NCI-H510A (cell line): ENCODE measurements around the gene FOXN3.

Experiments
- DNase-seq: peaks from one replicate; lab custom pipeline; 2025; lab: John Stamatoyannopoulos, UW

Gene FOXN3

DNA sequence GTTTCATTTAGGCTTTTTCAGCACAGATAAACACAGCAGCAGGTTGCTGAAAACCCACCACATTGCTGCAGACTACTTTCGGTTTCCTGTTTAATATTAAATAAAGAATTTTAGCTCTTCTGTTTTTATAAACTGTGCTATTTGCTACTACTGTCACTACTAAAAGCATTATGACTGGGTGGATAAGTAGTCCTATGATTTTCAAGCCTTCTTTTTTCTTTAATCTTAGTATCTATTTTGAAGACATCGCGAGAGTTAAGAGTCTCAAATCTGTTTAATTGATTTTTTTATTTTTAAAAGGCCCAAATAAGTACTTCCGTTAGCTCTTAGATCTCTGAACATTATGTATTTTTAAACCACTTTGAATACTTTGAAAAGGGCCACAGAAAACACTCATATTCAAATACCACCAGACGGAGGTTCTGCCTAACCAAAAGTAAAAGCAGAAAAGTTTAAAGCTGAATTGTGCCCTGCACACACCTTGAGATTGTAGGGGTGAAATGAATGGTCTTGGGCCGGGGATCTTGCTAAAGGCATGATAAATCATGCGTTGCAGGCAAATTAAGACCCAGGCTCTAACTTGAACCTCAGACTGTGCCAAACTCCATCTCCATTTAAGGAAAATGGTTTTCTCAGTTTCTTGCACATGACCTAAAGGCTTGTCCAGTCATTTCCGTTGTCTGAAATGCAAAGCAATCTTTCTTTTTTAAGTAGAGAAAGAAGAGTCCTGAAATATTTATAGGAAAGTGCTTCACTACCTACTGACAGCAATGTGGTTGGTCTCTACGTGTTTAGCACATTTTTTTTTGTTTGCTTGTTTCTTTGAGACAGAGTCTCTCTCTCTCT is 13.6 kb upstream of the FOXN3 start:
- no peak for DNase-seq

DNA sequence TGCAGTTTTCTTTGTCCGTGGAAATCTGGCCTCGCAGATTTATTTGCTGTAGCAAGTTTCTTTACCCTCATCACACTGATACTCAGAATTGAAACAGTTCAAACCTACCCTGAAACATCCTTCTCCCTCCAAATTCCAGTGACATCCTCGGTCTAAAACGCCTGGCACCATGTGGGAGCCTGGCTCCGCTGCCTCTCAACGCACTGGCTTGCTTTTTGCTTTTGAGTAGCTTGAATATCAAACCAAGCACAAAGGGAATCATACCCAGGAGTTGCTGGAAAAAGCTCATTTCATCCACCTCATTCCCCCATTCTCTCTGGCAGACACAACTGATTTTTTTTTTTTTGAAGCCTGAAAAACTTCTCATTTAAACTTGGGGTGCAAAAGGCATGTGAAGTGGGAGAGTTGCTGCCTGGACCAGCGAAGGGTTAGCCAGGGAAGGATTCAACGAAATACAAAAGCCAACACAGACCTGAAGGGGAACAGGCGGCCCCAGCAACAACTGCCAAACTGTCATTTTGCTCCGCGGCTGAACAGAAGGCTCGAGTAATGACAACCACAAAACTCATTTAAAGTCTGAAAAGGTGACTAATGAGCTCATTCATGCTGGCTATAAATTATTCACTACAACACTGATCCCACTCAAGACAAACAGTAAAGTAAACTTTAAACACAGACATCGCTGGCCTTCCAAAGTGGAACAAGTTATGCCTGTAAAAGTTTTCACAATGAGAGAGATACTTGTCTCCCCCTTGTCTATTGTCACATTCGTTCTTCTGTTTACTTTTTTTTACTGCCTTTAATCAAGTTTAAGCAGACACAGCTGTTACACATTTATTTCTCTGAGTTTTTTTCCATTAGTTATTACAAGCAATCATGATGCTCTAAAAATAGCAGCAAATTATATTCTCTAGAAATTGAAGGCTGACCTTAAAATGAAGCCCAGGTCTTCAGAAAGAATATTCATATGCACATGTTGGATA is 12.5 kb upstream of the FOXN3 start:
- DNase-seq = no peak

DNA sequence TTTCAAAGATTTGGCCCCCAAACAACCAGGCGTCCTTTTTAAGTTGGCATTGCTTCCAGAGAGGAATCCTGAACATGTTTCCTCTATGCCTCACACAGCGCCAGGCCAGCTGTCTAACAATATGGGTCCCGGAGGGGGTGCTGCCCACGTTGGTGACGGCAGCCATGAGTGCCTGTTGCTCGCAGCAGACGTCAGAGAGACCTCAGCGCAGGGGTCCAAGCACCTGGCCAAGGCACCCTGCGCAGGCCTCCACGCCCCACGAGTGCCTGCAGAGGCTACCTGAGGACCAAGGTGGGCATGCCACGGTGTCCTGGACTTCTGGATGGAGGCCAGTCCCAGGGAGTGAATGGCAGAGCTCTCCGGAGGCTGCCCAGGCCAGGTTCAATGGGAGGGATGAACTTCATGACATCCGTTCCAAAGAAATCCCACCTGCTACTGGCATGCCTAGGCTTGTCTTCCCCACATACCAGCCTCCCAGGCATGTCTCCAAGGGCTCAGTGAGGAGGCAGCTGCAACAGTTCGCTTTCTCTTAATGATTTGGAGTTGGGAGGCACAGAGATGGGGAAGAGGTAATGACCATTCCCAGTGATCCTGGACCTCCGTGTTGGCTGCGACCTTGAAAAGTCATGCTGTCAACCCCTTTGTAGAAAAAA is 11.6 kb upstream of the FOXN3 start:
- DNase-seq = peak; percentile 88

DNA sequence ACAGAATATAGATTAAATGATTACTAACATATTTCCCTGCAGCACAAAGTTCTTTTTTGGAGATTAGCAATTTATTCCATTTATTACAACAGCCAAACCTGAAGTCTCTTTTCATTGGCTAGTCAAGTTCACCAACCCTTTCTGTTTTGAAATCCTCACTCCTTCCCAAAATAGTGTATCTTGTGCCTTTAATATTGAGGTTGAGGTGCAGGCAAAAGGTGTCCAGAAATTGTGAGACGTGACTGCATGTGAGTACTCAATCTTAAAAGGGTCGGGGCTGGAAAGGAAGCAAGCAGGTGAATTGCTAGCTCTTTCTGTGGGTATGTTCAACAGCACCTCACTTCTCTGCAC is 11.1 kb upstream of the FOXN3 start:
- DNase-seq = no peak

DNA sequence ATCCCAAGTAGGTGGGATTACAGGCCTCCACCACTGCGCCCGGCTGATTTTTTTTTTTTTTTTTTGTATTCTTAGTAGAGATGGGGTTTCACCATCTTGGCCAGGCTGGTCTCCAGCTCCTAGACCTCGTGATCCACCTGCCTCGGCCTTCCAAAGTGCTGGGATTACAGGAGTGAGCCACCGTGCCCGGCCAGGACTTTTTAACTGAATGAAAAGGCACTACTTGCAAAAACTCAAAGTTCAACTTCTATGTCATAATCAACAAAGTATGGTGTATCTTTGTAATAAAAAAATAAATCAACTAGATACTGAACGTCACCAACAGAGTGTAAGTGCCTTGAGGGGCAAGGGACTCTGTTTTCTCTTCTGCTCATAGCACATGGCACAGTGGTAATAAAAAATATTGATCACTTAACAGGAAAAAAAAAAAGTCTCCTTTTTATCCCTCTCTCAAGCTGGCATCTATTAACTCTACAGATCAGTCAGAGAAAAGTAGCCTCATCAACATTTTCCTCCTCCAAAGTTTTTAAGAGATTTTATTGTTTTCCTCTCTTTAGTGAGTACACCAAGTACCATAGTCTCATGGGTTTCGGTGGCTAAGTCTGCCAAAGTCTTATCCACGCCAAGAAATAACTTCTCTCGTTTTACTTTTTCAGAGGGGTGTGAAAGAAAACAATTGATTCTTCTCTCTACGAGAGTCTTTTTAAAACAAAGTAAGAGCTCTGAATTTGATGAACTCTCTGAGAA is 10.6 kb upstream of the FOXN3 start:
- no peak for DNase-seq

DNA sequence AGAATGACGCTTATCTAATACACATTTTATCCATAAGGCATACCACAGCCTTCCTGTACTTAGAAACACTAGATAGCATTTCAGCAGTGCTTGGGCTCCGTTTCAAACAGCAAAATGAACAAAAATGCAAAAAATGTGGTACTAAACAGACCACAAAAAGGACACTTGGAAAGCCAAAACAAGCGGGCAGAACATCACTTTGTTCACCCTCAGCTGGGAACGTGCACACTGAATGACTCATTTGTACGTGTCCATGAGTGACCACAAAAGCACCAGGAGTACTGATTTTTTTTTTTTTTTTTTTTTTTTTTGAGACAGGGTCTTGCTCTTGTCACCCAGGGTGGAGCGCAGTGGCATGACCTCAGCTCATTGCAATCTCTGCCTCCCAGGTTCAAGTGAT is 8.9 kb upstream of the FOXN3 start:
- no peak for DNase-seq

DNA sequence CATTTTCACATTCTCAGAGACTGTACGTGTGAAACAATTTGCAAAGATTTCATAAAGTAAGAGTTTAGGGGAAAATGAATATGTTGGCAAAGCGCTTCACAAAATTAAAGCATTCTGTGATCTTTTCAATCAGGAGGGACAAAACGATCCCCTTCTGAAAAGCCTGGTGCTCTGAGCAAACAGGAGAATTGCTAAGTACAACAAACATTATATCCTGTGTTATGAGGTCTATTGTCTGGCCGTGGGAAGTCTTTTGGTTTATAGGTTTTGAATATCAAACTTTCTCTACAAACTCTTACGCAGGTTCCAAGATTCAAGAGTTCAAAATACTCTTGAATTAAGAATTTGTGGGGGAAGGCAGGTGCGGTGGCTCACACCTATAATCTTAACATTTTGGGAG is 7.2 kb upstream of the FOXN3 start:
- DNase-seq = no peak

DNA sequence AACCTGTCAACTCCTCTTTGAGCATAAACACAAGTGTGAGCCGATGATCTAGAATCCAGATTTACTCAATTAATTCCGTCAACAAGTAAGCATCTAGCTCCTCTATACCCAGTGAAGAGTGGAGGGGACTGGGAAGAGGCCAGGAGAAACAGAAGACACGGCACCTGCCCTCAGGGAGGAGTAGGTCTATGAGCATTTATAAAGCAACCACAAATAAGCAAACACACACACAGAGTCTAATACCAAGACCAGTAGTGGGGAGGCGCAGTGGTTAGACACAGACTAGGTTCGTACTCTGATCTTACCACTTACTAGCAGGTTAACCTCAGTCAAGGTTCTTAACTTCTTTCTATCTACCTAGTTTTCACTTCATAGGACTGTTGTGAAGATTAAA is 5.9 kb upstream of the FOXN3 start:
- DNase-seq = no peak

DNA sequence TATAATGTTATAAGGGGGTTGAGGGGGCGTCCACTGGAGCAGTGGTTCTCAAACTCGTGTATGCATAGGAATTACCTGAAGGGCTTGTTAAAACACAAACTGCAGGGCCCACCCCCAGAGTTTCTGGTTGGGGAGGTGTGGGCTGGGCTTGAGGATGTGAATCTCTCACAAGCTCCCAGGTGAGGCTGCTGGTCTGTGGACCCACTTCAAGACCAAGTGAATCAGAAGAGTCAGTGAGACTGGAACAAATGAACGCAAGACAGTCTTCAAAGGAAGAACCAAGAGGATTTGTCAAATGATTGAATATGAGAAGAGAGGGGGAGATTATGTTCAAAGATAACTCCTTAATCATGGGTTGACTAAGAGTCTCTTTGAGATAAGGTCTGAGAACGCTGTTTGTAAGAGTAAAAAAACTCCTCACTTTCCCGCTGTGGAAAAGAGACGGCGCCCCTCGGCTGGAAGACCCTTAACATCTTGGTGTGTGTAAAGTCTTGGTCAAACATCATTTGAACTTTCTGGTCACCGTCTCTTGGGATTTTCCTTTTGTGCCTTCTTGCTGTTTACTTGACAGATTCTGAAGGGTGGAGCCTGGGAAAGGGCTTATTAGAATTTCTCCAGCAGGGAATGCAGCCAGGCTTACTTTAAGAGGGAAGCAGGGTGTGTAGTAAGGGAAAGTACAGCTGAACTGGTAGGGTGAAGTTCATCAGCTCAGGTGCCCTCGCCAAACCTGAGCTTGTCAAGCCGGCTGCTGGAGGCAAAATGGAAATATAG is 5.3 kb upstream of the FOXN3 start:
- no peak for DNase-seq

DNA sequence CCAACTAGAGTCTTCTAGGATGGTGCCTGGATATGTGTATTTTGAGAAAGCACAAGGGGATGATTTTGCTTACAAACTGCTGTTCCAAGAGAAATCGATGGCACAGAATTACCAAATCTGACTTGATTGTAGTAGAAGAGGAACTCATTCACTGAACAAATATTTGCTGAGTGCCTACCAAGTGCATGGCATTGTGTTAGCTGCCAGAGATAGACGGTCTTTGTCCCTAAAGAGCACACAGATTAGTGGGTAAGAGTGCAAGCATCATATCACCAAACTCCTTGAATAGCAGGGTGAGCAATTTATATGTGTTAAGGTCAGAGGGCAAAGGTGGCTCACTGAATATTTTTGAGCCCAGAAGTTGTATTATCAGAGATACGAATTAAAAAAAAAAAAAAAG is 3.5 kb upstream of the FOXN3 start:
- DNase-seq = no peak

DNA sequence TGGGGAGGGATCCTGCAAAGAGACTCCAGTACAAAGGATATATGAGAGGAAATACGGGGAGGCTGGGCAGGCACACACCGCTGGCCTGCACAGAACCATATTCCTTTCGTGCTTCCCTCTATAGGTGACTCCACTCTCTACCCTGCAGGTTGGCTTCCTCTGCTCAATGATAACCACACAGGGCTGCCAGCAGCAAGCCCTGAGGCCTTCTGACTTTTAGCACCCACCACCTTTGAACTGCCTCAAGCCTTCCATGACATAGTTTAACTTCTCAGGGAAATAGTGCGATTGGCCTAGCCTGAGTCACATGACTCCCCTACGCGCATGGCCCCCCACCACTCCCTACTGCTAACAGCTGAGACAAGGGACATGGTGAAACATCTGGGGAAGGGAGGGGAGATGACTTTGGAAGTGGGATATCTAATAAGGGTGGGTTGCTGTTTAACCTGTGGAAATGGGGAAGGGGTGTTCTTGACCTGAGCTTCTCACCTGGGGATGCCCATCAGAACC is 3.0 kb upstream of the FOXN3 start:
- no peak for DNase-seq

DNA sequence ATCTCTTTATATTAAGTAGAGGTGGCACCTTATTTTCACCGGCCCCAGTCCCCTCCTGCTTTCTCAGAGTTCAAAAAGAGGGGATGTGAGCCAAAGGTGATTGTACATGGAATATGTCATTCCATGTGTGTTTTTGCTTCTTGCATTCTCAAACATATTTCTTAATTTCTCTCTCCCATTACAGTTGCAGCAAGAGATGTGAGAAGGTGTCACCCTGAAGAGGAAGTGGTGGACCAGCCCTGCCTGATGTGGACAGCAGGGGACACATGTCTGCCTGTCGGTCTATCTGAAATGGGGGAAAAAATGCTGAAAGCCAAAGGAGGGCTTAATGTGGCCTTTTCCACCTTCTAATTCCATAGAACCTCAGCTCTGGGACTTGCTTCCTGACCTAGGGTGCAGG is 1.9 kb upstream of the FOXN3 start:
- DNase-seq = no peak

DNA sequence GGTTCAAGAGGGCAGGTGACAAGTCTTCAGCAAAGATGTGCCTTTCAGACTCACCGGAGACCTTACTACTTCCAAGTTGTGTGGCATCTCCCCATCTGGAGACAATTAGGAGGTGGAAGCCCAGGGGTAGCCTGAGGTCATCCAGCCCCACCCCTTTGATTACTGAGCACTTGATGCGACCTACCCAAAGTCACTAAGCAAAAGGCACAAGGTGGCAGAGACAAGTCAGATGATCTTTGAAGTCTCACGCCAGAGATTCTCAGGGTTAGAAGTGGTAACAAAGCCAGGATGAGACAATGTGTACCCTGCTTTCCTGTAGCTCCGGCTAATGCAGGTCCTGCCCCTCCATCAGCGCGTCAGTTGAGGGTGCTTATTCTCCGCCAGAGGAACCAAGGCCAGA is 1.4 kb upstream of the FOXN3 start:
- no peak for DNase-seq

DNA sequence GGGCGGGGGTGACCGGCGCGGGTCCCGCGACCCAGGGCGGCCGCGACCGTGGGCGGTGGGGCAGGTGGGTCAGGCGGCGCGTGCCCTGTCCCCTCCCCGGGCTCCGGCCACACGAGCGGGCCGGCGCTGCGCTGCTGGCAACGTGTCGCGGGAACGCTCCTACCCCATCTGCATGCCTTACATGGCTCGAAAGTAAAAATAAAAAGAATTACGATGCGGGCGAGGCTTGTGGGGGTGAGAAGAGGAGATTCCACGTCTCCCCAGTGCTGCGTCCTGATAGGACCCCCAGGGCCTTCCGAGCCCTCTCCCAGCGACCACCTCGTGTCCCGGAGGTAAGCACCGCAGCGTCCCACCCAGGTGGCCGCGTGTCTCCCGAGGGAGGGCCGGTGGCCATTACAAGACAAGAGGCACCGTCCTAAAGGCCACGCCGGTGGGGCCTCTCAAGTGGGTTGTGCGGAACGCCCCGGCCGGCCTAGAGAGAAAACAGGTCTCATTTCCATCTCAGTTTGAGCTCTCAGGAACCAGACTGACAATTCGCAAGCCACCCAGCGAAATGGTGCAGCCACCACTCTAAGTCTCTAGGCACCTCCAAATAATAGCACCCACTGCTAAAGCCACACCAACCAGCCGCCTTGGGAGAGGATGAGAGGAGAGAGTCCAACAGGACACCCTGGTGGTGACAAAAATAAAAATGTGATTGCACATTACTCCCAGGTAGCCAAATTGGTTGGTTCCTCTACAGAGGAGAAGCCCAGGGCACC is 612 bp upstream of the FOXN3 start:
- DNase-seq = peak; percentile 52

DNA sequence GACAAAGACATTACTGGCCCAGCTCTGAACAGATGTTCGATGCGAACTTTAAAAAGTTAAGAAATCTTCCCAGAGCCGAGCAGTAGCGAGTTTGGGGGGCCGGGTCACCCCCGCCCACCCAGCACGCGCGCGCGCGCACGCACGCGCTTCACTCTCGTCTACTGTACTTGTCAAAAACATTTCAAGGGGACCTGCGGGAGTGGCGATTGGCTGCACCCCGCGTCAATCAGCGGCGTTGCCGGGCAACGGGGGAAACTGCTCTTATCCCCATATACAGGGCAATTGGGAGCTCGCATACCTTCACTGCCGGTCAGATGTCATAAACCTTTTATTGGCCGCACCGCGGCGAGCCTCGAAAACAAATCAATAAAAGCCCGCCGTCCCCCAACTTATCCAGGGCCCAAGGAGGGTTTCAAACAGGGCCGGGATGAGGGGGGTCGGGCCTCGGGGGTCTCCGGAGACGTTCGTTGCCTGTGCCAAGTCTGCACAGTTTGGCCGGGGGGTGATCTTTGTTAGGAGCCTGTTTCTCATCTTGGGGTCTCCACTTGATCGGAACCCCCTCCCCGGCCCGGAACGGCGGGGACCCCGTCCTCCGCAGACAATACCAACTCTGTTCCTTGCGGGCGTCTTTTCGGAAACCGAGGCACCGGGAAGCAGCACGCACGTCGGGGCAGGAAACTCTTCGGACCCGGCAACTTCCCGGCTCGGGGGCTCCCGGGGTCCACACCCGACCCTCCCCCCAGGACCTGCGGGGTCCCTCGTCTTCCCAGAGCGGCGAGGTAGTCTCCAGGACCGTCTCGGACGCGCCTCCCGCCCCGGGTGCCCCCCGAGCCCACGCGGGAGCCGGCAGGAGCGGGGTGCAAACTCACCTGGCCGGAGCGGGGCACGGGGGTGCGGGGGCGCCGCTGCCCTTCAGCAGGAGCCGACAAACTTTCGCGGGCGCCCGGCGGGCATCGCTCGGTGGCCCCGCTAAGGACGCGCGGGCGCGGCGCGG is 734 bp downstream of the FOXN3 start:
- DNase-seq = peak; percentile 81

DNA sequence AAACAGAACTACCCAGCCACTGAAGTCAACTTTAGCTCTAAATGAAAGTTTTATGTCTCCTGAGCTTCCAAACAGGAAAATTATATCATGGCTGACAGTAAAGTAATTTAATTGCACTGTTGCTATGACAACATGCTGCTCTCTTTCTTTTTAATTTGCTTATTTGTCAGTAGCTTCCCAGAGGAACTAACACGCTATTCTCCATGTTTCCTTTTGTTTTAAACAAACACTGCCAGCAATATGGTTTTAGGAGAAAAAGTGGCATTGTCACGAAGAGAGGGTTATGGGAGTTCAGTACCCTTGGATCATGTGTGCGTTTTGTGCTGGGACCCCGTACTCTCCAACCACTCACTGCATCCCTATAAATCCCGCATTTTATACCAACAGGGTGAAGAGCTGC is 1.9 kb downstream of the FOXN3 start:
- no peak for DNase-seq

DNA sequence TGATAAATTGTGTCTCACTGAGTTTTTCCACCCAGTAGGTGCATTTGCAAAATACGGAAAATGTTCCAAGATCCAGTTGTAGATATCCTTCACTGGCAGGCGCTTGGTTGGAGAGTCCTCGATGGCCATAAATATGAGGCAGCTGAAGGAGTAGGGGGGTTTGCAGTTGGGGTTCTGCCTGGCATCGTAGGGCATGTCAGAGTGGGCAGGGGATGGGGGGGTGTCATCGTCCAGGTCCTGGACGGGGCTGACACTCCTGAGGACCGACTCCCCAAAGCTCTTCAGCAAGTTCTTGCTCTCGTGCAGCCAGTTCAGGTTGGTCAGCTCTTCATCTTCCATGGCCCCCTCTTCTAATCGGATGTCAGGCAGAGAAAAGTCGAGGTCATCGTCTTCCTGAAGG is 5.1 kb downstream of the FOXN3 start:
- no peak for DNase-seq

DNA sequence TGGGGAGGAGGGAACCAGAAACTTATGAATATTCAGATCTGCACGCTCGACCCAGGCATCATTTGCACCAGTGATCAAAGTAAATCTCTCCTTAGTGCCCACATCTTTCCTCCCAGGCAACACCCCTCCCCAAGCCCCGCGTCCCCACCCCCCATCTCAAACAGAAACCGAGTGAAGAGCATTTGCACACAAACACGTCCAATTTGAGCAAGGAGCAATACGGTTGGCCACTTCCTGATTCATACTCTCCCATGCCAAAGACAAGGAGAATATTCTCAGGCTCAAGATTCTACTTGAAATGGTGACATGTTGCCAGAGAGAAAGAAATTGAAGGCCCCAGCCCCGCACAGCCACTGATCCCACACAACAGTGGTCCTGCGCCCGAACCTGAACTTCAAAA is 7.1 kb downstream of the FOXN3 start:
- no peak for DNase-seq
